GM21619 (cell line): Measurements from ENCODE around the gene ENG.

Experiments used
- ATAC-seq: cut with Tn5 transposase; IDR thresholded peaks from one replicate; pipeline ENCODE4 v1.9.1; 2021; ENCODE audit not compliant: unreplicated experiment

Gene ENG

DNA sequence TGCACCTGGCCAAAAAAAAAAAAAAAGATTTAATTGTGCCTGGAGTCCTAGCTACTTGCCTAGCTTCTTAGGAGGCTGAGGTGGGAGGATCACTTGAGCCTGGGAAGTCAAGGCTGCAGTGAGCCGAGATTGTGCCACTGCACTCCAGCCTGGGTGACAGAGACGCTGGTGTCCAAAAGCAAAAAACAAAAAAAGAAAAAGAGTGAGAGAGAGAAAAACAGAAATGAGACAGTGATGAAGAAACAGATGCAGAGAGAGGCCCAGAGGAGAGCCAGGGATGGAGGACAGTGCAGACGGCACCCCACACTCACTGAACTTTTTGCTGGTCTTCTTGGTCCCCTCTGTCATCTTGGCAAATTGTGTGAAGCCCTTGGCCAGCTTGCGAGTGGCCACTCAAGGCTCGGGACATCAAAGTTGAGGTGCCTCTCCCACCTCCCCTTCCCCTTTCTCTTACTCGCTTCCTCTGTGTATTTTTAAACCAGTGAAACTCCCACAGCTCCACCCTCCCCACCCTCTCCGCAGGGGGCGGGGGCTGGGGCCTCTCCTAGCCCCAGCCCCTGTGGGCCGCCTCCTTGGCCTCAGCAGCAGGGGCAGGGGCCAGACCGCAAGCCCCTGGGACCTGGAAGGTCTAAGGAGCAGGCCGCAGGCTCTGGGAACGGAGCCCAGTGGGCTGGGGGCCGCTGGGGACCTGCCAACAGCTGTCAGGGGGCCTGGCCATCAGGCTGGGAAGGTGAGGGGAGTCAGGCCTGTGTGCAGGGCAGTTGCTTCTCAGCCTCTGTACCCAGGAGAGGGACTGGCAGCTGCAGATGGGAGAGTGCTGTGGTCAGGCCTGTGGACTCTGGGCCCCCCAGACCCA, 76.0 kb downstream of the ENG start, which contains the start of gene SH2D3C:
Gene SH2D3C (minus strand): TSS at position 387 of the 856 bp plus-strand sequence. CDS start 39 bp downstream, at position 348.
- ATAC-seq: peak; percentile 31

GRCh38 chr9:127777368-127777980, 77.0 kb downstream of the ENG start:
- ATAC-seq: no peak

- no peak for ATAC-seq
Measured at GRCh38 chr9:127776924-127777289, 77.6 kb downstream of the ENG start.

DNA sequence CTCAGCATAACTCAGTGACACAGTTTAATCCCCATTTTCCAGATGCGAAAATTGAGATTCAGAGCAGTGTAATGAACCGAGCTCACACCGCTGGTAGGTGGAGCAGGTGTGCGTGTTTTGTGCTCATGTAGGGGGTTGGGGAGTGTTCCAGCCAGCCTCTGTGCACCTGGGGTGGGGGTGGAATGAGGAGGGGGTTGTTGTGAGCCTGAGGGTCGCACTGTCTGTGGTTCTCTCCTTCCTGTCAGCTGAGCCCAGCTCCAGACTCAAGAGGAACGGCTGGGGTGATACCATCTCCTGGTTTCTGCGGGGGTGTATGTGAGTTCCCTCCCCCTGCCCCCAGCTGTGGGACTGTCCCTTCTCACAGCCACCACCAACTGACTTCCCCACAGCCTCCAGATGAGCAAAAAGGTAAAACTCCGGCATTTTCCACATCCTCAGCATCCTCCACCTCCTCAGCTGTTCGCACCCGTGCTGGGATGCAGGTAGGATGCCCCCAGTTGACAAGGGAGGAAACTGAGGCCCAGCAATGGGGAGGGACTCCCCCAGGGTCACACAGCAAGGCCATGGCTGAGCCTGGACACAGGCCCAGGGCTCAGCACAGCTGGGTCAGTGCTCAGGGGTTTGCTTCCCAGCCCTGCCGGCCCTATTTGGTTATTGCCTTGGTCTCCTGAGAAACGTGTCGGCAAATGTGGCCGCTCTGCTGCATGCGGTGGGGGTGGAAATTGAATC, 78.1 kb downstream of the ENG start:
- peak; percentile 30 for ATAC-seq

- ATAC-seq: no peak
Measured at GRCh38 chr9:127773981-127774380, 80.5 kb downstream of the ENG start.

GRCh38 chr9:127773272-127773671, 81.2 kb downstream of the ENG start:
- no peak for ATAC-seq

- no peak for ATAC-seq
Measured at GRCh38 chr9:127772603-127773002, 81.9 kb downstream of the ENG start.

- ATAC-seq: no peak
Measured at GRCh38 chr9:127771570-127772189, 82.8 kb downstream of the ENG start.

- ATAC-seq: peak; percentile 84
Measured at GRCh38 chr9:127770905-127771569, 83.4 kb downstream of the ENG start.

DNA sequence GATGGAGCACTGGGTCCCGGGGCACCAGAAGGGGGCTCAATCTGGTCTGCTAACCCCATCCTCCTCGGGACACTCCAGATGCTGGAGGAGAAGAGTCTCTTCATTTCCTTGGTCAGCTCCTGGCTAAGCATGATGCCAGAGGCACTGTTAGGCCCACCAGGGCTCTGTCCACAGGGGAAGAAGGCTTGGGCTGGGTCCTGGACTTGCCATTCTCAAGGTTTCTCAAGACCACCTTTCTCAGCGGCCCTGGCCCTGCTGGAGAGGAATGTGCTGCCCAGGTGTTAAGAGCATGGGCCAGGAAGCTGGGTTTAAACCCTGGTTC, 83.9 kb downstream of the ENG start:
- ATAC-seq: no peak

DNA sequence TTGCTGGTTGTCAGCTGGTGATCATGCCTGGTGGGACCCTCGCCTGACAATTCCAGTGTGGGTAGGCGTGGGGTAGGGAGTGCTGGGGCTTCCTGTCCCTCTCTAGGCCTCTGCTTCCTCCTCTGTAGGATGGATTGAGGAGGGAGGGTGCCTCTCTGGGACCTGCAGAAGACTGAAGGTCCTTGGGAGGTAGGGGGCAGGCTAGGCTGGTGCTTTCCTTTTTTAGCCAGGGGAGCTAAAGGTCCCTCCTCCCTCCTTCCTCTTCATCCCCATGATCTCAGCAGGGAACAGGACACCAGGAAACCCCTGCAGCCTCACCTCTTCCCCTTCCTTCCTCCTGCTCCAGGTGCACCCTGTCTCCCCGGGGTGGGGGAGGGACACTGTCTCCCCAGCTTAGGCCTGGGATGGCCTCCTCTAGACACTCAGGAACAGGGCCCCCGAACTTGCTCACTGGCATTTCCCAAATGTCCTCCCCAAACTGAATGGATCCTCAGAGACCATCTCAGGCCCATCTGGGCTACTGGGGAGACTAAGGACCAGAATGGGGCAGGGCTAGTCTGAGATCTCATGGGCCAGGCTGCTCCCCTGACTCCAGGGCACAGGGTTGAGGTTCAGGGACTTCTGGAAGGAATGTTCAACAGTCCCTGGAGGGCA, 84.4 kb downstream of the ENG start:
- no peak for ATAC-seq

DNA sequence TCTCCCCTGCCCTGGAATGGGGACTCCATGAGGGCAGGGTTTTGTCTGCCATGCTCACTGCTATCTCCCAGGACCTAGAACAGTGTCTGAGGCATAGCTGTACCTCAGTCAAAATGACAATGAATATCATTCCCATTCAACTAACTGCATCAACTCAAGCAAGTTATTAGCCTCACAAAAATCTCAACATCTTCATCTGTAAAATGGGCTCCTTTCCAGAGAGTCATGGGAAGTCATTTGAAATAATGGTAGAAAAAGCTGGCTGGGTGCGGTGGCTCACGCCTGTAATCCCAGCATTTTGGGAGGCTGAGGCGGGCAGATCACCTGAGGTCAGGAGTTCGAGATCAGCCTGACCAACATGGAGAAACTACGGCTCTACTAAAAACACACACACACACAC, 85.4 kb downstream of the ENG start:
- ATAC-seq: no peak

- ATAC-seq: no peak
Measured at GRCh38 chr9:127768698-127769097, 85.8 kb downstream of the ENG start.

- no peak for ATAC-seq
Measured at GRCh38 chr9:127767909-127768331, 86.5 kb downstream of the ENG start.

- ATAC-seq: no peak
Measured at GRCh38 chr9:127767410-127767809, 87.0 kb downstream of the ENG start.

GRCh38 chr9:127765418-127765817, 89.0 kb downstream of the ENG start:
- ATAC-seq: no peak
